ENCODE results near the gene CBR1. TPM values are rescaled to one million over a fixed set of nuclear protein-coding genes. Genes with fewer than 3 reads are reported as not detected.

CBR1 gene
- total and polyA plus RNA-seq, 10 of the 15 experiments (the other 5 are each of a cell fraction or from before 2014, with no cell fraction given): 16.9 to 138 (median 57.4) TPM

DNA sequence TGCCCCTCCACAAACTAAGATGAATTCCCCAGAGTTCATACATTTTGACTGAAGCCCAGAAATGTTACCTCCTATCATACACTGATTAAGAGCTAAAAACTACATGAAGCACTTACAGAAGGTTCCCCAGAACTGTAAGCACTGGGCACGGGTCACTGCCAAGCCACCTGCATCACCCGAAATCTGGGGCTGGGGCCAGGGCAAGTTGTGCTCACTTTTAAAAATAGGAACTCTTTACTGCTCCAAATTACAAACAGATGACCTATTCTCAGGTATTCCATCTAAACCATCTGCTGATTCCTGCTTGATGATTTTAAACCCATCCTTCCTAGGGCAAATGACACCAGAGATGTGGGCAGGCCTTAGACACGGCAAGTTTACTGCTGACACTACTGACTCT lies 14.3 kb upstream of the CBR1 start:
- Histone ChIP-seq H3K4me1 (ENCODE audit: control insufficient read depth, insufficient read depth, low read length) (no peaks in the 10 kb centered on the region), H3K27ac (ENCODE audit: control insufficient read depth, insufficient read depth) (no peak overlapping the region), H3K36me3 (ENCODE audit: control insufficient read depth in 2 of 2, insufficient read depth in 2 of 2, low read length in 1 of 2) (peaks cover 14 to 27% of the 10 kb centered on the region in 2 experiments), H4K20me1 (ENCODE audit: control insufficient read depth, insufficient read depth) (no peaks in the 10 kb centered on the region), H3K4me3 (no peak overlapping the region), H3K9me3 (replicated peaks; ENCODE audit: control insufficient read depth, insufficient read depth, low read length) (no peaks in the 10 kb centered on the region), H3K27me3 (replicated peaks in 1 of 2; ENCODE audit: control insufficient read depth in 2 of 2, insufficient read depth in 2 of 2, low read length in 1 of 2) (no peaks in the 10 kb centered on the region), H2AFZ (ENCODE audit: control insufficient read depth, low read depth, low read length) (no peak overlapping the region), H3K4me2 (ENCODE audit: control insufficient read depth, insufficient read depth) (no peak overlapping the region), H3K79me2 (ENCODE audit: control insufficient read depth, insufficient read depth, low read length) (peaks cover 10% of the 10 kb centered on the region), H3K9ac (ENCODE audit: control insufficient read depth, insufficient read depth, low read length) (no peak overlapping the region)
- in situ Hi-C loops (cut with MboI) (no loop called here), intact Hi-C loops (cut with micrococcal nuclease; ENCODE audit: unreplicated experiment) (no loop called here)
- RAD21 ChIA-PET (ENCODE audit: unreplicated experiment): no interaction called here
- no peak for DNase-seq (ENCODE audit: low read depth, low spot score)
- no peak for ATAC-seq
- POLR2A ChIA-PET: no interaction called here
- CTCF ChIA-PET: no interaction called here
- TF ChIP-seq, protein P1, sequence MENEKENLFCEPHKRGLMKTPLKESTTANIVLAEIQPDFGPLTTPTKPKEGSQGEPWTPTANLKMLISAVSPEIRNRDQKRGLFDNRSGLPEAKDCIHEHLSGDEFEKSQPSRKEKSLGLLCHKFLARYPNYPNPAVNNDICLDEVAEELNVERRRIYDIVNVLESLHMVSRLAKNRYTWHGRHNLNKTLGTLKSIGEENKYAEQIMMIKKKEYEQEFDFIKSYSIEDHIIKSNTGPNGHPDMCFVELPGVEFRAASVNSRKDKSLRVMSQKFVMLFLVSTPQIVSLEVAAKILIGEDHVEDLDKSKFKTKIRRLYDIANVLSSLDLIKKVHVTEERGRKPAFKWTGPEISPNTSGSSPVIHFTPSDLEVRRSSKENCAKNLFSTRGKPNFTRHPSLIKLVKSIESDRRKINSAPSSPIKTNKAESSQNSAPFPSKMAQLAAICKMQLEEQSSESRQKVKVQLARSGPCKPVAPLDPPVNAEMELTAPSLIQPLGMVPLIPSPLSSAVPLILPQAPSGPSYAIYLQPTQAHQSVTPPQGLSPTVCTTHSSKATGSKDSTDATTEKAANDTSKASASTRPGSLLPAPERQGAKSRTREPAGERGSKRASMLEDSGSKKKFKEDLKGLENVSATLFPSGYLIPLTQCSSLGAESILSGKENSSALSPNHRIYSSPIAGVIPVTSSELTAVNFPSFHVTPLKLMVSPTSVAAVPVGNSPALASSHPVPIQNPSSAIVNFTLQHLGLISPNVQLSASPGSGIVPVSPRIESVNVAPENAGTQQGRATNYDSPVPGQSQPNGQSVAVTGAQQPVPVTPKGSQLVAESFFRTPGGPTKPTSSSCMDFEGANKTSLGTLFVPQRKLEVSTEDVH (IDR thresholded peaks at IDR 0.05; ENCODE audit: low read depth, partially characterized antibody): no peak
- TF ChIP-seq, protein P2, sequence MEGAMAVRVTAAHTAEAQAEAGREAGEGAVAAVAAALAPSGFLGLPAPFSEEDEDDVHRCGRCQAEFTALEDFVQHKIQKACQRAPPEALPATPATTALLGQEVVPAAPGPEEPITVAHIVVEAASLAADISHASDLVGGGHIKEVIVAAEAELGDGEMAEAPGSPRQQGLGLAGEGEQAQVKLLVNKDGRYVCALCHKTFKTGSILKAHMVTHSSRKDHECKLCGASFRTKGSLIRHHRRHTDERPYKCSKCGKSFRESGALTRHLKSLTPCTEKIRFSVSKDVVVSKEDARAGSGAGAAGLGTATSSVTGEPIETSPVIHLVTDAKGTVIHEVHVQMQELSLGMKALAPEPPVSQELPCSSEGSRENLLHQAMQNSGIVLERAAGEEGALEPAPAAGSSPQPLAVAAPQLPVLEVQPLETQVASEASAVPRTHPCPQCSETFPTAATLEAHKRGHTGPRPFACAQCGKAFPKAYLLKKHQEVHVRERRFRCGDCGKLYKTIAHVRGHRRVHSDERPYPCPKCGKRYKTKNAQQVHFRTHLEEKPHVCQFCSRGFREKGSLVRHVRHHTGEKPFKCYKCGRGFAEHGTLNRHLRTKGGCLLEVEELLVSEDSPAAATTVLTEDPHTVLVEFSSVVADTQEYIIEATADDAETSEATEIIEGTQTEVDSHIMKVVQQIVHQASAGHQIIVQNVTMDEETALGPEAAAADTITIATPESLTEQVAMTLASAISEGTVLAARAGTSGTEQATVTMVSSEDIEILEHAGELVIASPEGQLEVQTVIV (IDR thresholded peaks at IDR 0.05; ENCODE audit: borderline replicate concordance, partially characterized antibody): no peak
- no peak for TF ChIP-seq RUNX3 (IDR thresholded peaks at IDR 0.05; ENCODE audit: low read length)
- FAIRE-seq: no peak
- no TSS peak for BruUV-seq (replicated peaks)
- SMC1A ChIA-PET (ENCODE audit: uncharacterized antibody, unreplicated experiment): interaction anchor here (0.9 to 2.0 kb wide), 3 partner anchors 21 to 62 kb away, joined by 3 to 4 read pairs (median 3); no protein-coding TSS in a partner anchor
- WGBS (ENCODE audit: insufficient coverage, insufficient replicate concordance, low lambda C conversion rate, missing lambda C conversion rate): 95% methylated on average over 3 of the region's 3 CpGs
